Astrocyte (in vitro differentiated cells and primary cell): ENCODE results near the gene GOLGA6C.

Experiments
- EZH2 ChIP-seq: IDR thresholded peaks from 2 replicates; pipeline ENCODE4 v1.6.1; 2012; ENCODE audit warnings: mild to moderate bottlenecking, low read length, inconsistent platforms; ENCODE audit not compliant: insufficient read depth
- TF ChIP-seq, protein P1 (sequence below): IDR thresholded peaks from 2 replicates; pipeline ENCODE4 v1.5.1; 2011; ENCODE audit warnings: low read depth, mild to moderate bottlenecking, inconsistent platforms, low read length, moderate library complexity; ENCODE audit not compliant: insufficient read depth

DNA sequence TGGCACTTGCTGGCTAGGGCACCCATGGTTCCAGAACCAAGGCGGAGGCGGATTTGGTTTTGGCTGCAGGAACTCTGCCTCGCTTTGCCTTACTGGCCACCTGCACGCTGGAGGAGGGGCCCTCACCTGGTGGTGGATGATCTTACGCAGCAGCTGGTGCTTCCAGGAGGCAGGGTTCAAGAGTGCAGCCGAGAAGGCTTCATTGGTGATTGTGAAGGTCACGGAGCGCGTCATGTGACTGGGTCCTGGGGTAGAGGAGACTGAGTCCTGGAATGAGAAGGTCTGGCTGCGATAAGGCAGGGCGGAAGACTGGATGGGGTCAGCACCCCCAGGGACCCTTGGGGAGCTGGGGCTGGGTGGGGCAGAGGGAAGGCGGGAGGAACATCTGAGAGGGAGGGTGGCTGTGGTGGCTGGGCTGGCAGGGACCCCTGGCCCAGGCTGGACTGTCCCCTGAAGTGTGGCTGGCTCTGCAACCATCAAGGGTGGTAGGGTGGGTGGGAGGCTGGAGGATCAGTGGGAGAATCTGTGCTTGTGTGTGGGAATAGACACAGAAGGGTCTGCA, 25.8 kb upstream of the GOLGA6C start:
- TF ChIP-seq, protein P1, sequence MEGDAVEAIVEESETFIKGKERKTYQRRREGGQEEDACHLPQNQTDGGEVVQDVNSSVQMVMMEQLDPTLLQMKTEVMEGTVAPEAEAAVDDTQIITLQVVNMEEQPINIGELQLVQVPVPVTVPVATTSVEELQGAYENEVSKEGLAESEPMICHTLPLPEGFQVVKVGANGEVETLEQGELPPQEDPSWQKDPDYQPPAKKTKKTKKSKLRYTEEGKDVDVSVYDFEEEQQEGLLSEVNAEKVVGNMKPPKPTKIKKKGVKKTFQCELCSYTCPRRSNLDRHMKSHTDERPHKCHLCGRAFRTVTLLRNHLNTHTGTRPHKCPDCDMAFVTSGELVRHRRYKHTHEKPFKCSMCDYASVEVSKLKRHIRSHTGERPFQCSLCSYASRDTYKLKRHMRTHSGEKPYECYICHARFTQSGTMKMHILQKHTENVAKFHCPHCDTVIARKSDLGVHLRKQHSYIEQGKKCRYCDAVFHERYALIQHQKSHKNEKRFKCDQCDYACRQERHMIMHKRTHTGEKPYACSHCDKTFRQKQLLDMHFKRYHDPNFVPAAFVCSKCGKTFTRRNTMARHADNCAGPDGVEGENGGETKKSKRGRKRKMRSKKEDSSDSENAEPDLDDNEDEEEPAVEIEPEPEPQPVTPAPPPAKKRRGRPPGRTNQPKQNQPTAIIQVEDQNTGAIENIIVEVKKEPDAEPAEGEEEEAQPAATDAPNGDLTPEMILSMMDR: no peak
- TF ChIP-seq EZH2: no peak
